Gastrocnemius medialis (tissue), 4 donors: ENCODE data around the gene WIZ. TPM values are rescaled to one million over a fixed set of nuclear protein-coding genes. Genes with fewer than 3 reads are reported as not detected.

Experiments used
- ATAC-seq, 2 donors: fragments of 150-250 bp; one replicate each; pipeline ENCODE4 v1.9.1; 2016
- DNase-seq, 2 donors: peaks; one replicate each; pipeline ENCODE4 v3.0.0-alpha.2; 2019
- H3K27ac ChIP-seq, 4 donors: fragments of 200-600 bp; sonication (generic); 1 replicate in 1 of 4; 2 replicates in 3 of 4; pipeline ENCODE4 v1.5.1; 2016 to 2018; ENCODE audit warnings: mild to moderate bottlenecking in 2 of 4, moderate library complexity in 1 of 4
- H3K27me3 ChIP-seq, 3 donors: fragments of 200-600 bp; sonication (generic) in 2 of 3; 1 replicate in 1 of 3; 2 replicates in 2 of 3; pipeline versions ENCODE4 v1.5.1 to v1.6.0; 2016 to 2019; ENCODE audit warnings: mild to moderate bottlenecking in 1 of 3, moderate library complexity in 1 of 3
- H3K36me3 ChIP-seq, 2 donors: fragments of 200-600 bp; sonication (generic) in 1 of 2; one replicate each; pipeline ENCODE4 v1.5.1; 2017 to 2018
- H3K4me1 ChIP-seq, 2 donors: fragments of 200-600 bp; sonication (generic) in 1 of 2; one replicate each; pipeline ENCODE4 v1.5.1; 2016 to 2017; ENCODE audit warnings: mild to moderate bottlenecking in 2 of 2
- H3K4me3 ChIP-seq, 4 donors: fragments of 200-600 bp; sonication (generic) in 3 of 4; 1 replicate in 1 of 4; 2 replicates in 3 of 4; pipeline ENCODE4 v1.5.1; 2016 to 2019; ENCODE audit warnings: mild to moderate bottlenecking in 2 of 4
- H3K9me3 ChIP-seq, 3 donors: fragments of 200-600 bp; sonication (generic) in 2 of 3; 1 replicate in 1 of 3; 2 replicates in 2 of 3; pipeline ENCODE4 v1.5.1; 2016 to 2019
- CTCF ChIP-seq, 5 experiments: fragments of 450-650 bp in 3 of 5; fragments of 200-600 bp in 2 of 5; sonication (generic) in 2 of 5; IDR thresholded peaks in 4 of 5; conservative IDR thresholded peaks in 1 of 5; 1 replicate in 4 of 5; 2 replicates in 1 of 5; pipeline ENCODE4 v1.5.1; 2016 to 2019; ENCODE audit warnings: antibody characterized with exemption in 5 of 5, mild to moderate bottlenecking in 3 of 5, moderate library complexity in 3 of 5
- POLR2A ChIP-seq, 2 donors: fragments of 450-650 bp; IDR thresholded peaks; one replicate each; pipeline ENCODE4 v1.6.1; 2017; ENCODE audit warnings: antibody characterized with exemption in 2 of 2, mild to moderate bottlenecking in 2 of 2, moderate library complexity in 2 of 2
- in situ Hi-C, 4 donors: fragments of 200-750 bp; cut with MboI; loops; one replicate each; pipeline versions ENCODE4 v1.15.0 to v1.8.0; 2017; ENCODE audit warnings: low sequenced_read_pairs in 4 of 4
- intact Hi-C: fragments of 100-400 bp; cut with DNase I; formaldehyde crosslinking; loops from one replicate; pipeline ENCODE4 v1.15.1; 2023; ENCODE audit warnings: low total_unique reads
- total RNA-seq, 4 donors: library from RNA; depleted of rRNA; stranded (reverse); fragments of >200 nt; gene quantifications; one replicate each; pipeline versions ENCODE4 v1.1.0 to v1.2.3, GENCODE V29; 2016

WIZ gene
- total RNA-seq, 4 donors from 2014 or later: 28.0 to 40.6 (median 32.5) TPM

GRCh38 chr19:15404097-15404779, 45.5 kb downstream of the WIZ start:
- intact Hi-C loops: no loop called here
- ATAC-seq: peak; percentile 37 to 60
- Histone ChIP-seq H3K4me1 (peaks cover 79 to 89% of the 10 kb centered on the region in 2 donors), H3K27ac (peak overlapping the region; percentile 73 to 96 (median 88)), H3K4me3 (peak overlapping the region in 1 of 4 donors; percentile 3), H3K27me3 (no peaks in the 10 kb centered on the region), H3K36me3 (peaks cover 0 to 25% of the 10 kb centered on the region in 2 donors), H3K9me3 (no peaks in the 10 kb centered on the region)
- TF ChIP-seq POLR2A (IDR thresholded peaks at IDR 0.05): no peak
- no peak for TF ChIP-seq CTCF (IDR thresholded peaks at IDR 0.05 in 4 of 5, conservative IDR thresholded peaks at IDR 0.05 in 1 of 5)
- in situ Hi-C loops: no loop called here
- DNase-seq: no peak

GRCh38 chr19:15403151-15403531, 46.6 kb downstream of the WIZ start:
- in situ Hi-C loops (no loop called here), intact Hi-C loops (loop anchor here (2.0 kb wide), 1 partner anchor 66 kb away; no protein-coding TSS in a partner anchor)
- H3K27me3 ChIP-seq: no peaks in the 10 kb centered on the region
- H3K36me3 ChIP-seq: peaks cover 0 to 36% of the 10 kb centered on the region in 2 donors
- no peaks in the 10 kb centered on the region for H3K9me3 ChIP-seq
- H3K4me3 ChIP-seq: no peak overlapping the region
- no peak for ATAC-seq
- H3K27ac ChIP-seq: peak overlapping the region; percentile 73 to 96 (median 88)
- no peak for TF ChIP-seq CTCF (IDR thresholded peaks at IDR 0.05 in 4 of 5, conservative IDR thresholded peaks at IDR 0.05 in 1 of 5)
- no peak for TF ChIP-seq POLR2A (IDR thresholded peaks at IDR 0.05)
- peaks cover 76 to 90% of the 10 kb centered on the region in 2 donors for H3K4me1 ChIP-seq
- DNase-seq: no peak

- no peaks in the 10 kb centered on the region for H3K9me3 ChIP-seq
- H3K4me1 ChIP-seq: peaks cover 74 to 84% of the 10 kb centered on the region in 2 donors
- no peak for TF ChIP-seq POLR2A (IDR thresholded peaks at IDR 0.05)
- TF ChIP-seq CTCF (IDR thresholded peaks at IDR 0.05 in 4 of 5, conservative IDR thresholded peaks at IDR 0.05 in 1 of 5): peak in 2 of 5 experiments; percentile 27 to 28
- DNase-seq: peak; percentile 56 to 90
- intact Hi-C loops (loop anchor here (2.0 kb wide), 1 partner anchor 66 kb away; no protein-coding TSS in a partner anchor), in situ Hi-C loops (no loop called here)
- peak overlapping the region; percentile 73 to 96 (median 88) for H3K27ac ChIP-seq
- H3K27me3 ChIP-seq: no peaks in the 10 kb centered on the region
- peak; percentile 42 to 76 for ATAC-seq
- peaks cover 0 to 42% of the 10 kb centered on the region in 2 donors for H3K36me3 ChIP-seq
- H3K4me3 ChIP-seq: no peak overlapping the region
Observed at GRCh38 chr19:15402411-15403150, 47.2 kb downstream of the WIZ start.

- in situ Hi-C loops: no loop called here
Observed at GRCh38 chr19:15401397-15401710, 48.4 kb downstream of the WIZ start.

More at GRCh38 chr19:15401397-15401710, 48.4 kb downstream of the WIZ start:
- Histone ChIP-seq H3K4me1 (peaks cover 62 to 72% of the 10 kb centered on the region in 2 donors), H3K9me3 (no peaks in the 10 kb centered on the region), H3K27me3 (no peaks in the 10 kb centered on the region), H3K27ac (peak overlapping the region; percentile 73 to 96 (median 88)), H3K4me3 (no peak overlapping the region), H3K36me3 (peaks cover 0 to 54% of the 10 kb centered on the region in 2 donors)
- no peak for DNase-seq
- intact Hi-C loops: no loop called here
- no peak for ATAC-seq
- TF ChIP-seq CTCF (IDR thresholded peaks at IDR 0.05 in 4 of 5, conservative IDR thresholded peaks at IDR 0.05 in 1 of 5): no peak
- no peak for TF ChIP-seq POLR2A (IDR thresholded peaks at IDR 0.05)
